GM21717 (cell line): ENCODE data around the gene CALD1.

ENCODE experiments used
- ATAC-seq: cut with Tn5 transposase; IDR thresholded peaks from one replicate; pipeline ENCODE4 v1.9.1; 2021; ENCODE audit warnings: mild to moderate bottlenecking, moderate library complexity; ENCODE audit not compliant: unreplicated experiment

CALD1 gene

DNA sequence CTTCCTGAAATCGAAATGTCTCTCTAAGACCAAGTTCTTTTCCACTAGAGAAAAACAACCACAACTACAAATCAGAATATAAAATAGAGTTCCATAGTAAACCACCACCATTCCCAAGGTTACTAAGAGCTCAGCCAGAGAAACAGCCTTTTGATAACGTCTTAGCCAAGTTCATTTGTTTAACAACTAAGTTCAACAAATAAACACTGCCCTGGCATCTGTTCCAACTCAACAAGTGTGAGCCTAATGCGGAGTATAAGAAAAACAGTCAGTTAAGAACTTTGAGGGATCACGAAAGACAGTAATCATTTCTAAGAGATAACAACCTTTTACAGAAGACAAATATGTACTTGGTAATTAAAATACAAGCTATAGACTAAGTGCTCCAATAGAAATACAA lies 77.3 kb downstream of the CALD1 start:
- no peak for ATAC-seq

DNA sequence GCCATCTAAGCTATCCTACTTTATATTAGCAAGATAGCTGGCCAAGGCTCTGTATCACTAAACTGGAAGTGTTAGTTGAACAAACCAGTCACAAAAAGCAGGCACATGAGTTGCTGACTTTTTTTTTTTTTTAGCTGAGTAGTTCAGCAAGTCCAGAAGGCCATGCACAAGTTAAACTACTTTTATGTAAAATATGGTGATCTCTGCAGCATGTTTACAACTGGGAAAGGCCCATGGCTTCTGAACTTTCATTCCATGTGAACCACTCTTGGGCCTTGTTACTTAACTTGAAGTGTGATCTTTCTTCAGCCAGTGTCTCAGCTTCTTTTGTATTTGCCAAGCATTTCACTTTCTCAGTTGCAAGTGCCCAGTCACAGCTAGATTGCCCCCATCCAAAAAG lies 78.5 kb downstream of the CALD1 start:
- no peak for ATAC-seq

DNA sequence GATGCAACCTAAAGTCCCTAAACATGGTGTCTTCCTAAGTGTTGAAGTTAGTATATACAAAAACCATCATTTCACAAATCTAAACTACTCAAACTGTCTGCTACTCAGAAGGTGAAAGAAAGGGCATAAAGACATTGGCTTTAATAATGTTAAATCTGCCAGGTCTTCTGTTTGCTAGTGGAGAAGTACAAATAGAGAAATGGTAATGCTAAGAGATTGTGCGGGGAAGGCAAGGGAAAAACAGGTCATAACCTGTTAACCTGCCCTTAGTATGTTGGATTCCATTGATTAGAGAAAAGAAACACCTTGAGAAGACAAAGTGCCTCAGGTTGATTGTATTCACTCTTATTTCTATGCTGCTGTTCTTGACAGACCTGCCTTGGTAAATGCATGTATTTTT lies 80.3 kb downstream of the CALD1 start:
- ATAC-seq = no peak

DNA sequence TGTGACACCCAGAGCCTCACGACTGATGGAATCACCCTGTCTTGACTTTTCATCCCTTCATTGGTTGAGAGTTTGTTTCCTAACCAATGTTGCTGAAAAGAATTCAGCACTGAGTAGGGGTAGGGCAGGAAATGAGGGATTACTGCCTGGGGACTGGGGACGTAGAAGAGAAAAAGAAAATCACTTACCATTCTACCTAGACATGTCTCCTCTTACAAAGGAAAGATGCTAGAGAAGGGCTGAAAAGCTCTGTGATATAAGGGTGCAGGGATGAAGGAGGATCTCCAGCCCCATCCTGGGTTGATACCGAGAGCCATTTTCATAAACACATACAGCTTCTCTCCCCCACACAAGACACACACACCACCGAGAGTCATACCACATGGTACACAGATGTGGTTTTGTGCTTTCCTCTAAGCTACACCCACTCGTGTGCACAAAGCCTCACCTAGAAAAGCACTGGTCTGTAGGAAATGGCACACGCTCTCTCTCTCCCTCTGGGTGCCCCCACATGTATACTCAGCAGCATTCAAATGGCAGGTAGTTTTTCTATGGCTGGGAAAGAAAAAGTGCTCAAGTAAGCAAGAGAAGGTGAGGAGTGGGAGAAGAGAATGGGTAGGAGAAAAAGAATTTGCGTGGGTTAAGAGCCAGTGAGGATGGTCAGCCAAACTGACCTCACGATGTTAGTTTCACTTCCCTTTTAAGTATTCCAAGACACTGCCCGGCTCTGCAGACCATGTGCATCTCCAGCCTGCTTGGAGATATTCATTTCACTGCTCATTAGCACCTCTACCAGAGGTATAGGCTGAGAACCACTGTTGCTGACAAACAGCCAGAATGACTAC lies 85.8 kb downstream of the CALD1 start:
- no peak for ATAC-seq

DNA sequence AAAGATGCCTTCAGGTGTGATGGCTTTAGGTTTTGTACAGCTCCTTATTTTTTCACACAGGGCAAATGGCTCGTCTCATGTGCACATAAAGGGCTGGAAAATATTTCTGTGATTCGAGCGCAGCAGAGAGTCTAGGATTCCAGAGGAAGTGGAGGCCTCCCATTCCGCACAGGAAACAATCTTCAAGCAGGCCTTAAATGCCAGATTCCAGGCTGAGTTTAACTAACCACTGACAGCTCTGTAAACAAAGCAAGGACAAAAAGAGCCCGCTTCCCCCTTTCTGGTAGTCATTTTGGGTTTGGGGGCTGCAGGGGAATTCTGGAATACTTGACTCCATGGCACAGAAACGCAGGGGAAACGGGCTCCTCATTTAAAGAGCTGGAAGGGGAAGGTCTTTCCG lies 87.2 kb downstream of the CALD1 start:
- no peak for ATAC-seq

DNA sequence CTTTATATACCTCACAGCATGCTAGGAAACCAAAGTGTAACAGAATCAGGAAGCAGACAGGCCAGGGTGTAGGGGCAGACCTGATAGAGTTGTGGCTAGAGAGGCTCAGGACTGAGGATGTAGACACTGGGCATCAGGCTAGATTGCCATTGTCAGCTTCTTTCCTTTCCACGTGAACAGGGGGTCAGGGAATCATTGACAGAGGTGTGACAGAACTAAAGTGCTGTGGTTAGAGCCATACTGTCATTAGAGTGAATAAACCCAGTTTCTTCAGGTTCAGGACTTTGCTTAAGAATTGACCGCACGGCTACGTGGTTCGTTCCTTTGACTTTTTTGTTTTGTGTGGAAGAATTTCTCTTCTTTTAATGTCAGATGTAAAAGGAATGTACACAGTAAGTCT lies 90.7 kb downstream of the CALD1 start:
- no peak for ATAC-seq

DNA sequence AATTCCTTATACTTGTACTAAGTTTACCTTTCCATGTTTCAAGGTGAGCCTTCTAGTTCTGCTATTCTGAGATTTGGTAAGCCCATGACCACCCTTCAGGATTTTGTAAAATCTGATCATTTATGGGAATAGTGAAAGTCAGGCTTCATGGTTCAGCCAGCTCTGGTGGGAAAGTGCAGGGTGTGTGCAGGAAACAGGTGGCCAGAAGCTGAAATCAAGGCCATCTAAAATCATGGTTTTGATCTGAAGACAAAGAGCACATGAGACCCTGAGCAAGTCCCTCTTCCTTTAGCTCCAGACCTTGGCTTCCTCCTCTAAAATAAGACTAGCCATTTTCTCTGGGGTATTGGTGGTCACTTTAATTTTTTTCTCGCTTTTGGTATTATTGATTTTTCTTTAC lies 91.3 kb downstream of the CALD1 start:
- ATAC-seq = no peak

DNA sequence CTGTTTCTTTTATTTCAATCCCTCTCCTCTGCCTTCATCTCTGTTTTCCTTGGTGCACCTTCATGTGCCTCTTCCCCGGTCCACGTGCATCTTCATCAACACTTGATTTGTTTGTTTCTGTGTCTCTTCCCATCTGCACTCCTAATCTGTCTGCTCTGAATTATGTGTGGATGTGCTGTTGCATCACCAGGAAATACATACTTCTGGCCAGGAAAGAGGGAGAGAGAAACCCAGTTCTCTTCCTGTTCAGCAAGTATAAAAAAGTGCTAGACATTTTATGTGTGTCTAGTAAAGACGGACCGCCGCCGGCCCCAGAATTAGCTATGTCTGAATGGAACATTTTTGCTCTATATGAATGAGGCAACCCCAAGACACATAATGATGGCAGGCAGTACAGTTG lies 93.8 kb downstream of the CALD1 start:
- no peak for ATAC-seq

DNA sequence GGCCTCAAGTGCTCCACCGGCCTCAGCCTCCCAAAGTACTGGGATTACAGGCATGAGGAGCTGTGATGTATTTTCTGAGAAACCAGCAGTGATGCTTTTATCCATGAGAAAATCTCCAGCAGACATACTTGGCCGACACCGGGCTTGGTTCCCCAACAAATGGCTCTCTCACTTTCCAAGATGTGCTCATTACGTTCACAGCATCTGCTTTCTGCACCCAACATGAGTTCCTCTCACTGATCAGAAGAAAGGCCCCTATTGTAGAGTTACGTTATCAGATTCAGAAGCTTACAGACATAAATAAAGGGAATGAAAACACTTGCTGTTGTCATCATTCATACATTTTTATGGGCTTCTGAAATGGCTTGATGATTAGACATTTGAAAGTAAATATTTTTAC lies 95.0 kb downstream of the CALD1 start:
- no peak for ATAC-seq

DNA sequence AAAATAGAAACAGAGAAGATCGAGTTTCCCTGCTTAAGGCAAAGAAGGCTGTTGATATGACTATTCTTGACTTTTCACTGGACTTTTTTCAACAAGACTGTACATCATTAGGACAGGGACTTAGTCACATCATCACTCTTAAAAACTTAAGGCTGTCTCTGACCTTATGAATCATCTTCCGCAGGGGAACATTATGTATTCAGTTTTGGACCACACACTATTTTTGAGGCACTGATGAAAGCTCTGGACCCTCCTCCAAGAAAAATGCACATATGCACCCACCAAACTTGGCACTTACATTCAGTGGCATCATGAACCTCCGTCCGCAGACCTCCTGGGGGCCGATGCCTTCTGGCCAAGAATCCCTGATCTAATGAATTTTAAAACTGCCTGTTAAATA lies 96.4 kb downstream of the CALD1 start:
- no peak for ATAC-seq

DNA sequence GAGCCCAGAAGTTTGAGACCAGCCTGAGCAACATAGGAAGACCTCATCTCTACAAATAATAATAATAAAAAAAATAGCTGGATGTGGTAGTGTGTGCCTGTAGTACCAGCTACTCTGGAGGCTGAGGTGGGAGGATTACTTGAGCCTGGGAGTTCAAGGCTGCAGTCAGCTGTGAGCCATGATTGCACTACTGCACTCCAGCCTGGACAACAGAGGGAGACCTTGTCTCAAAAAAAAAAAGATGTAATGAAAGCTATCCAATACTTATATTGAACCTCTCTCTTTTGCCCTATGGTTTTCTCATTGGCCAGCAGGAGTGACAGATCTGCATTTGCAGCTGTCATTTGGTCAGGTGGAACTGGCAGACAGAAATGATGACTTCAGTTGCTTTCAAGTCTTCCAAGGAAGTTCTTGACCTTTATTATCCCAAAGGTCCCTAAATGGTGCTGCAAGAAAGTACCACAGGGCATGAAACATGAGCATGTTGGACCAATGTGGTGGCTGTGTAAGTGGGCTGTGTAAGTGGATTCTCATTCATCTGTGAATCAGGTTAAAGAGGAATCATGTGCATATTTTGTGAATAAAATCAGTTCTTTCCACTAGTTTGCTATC lies 99.4 kb downstream of the CALD1 start:
- no peak for ATAC-seq

DNA sequence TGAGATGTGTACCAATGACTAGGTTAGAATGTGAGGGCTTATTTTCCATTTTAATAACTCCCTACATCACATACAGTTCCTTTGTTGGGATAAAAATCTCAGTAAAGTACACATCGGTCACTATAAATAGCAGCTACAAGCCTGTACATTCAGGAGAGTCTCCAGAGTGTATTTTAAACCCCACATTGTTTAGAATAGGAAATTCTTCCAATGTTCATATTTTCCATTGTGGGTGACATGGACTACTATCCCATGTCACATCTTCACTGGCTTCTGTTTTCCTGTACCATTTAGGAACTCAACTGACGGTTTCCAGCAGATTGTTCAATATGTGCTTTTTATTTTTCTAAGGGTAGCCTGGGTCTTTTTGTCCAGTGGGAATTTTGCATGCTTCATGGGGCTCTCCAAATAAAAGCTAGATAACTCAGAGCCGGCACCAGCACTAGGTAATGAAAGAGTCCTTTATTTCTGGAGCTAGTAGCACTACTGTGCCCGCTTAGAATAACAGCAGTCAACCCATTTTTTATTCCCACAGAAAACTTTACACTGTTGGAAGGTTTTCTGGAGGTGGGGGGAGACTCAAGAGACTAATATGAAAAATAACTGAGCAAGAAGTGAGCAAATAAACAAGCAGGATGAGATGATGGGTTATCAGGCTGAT lies 100.5 kb downstream of the CALD1 start:
- ATAC-seq = no peak

DNA sequence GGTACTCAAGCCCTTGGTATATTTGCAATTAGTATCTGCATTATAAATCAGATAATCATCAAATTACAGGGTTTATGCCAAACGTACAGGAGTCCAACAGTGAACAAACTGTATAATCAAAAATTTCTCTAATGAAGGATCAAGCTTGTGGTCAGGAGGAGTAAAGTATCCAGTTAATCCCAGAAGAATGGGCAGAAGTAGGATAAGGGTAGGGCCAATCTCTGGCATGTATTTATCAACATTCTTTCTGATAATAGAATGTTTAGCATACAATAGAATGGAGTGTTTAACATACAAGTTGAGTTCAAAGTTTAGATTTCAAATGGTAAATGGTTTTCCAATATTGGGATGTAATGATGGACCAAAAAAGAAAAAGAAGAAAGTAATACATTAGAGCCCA lies 103.0 kb downstream of the CALD1 start:
- ATAC-seq = no peak

DNA sequence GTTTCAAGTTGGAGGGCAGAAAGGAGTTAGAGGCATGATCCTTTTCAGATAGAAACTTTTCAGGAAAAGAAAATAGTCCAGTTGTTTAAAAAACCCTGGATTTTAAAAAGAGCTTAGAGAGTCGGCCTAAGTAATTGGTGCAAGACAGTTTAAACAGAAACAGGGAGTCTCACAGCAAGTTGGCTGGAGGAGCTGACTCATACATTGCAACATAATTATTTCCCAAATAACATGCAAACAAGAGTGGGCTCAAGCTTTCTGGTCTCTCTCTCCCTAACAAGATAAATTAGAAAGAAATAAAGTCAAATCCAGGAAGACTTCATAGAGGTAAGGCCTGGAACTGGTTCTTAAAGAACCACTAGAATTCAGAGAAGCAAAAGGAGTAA lies 106.5 kb downstream of the CALD1 start:
- ATAC-seq = no peak

DNA sequence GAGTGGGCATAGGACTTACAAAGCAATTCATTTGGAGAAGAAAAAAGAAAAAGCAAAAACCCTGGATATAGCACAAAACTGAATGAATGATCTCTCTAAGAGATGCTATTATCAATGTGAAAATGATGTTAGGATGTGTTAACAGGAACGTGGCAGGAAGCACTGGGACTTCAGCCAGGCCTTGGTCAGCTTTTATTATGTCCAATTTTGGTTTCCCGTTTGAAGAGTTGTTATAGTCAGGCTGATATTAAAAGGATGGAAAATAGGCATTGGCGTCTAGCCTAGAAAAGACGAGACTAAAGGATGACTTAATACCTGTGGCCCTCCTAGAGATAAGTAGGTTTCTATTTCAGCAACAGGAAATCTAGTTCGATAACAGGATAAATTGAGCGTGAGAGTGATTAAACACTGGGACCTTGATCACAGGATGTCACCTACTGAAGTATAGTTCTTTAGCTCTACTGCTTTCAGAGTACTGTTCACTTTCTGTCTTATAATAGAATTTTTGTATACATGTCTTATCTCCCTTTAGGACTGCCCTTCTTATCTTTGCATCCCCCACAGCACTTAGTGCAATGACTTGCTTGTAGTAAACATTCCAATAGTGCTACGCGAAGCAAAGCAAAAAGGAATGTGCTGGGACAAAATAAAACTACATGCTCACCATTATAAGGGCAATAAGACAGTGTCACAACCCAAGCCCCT lies 107.1 kb downstream of the CALD1 start:
- ATAC-seq = no peak

DNA sequence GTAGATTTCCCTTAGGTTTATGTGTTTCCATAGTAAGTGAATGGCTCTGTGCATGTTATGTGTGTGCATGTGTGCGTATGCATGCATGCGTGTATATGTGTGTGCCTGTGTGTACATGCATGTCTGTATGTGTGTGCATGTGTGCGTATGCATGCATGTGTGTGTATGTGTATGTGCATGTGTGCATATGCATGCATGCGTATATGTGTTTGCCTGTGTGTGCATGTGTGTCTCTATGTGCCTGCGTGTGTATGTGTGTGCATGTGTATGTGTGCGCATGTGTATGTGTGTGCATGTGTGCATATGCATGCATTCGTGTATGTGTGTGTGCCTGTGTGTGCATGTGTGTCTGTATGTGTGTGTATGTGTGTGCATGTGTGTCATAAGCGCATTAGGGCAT lies 108.1 kb downstream of the CALD1 start:
- no peak for ATAC-seq

DNA sequence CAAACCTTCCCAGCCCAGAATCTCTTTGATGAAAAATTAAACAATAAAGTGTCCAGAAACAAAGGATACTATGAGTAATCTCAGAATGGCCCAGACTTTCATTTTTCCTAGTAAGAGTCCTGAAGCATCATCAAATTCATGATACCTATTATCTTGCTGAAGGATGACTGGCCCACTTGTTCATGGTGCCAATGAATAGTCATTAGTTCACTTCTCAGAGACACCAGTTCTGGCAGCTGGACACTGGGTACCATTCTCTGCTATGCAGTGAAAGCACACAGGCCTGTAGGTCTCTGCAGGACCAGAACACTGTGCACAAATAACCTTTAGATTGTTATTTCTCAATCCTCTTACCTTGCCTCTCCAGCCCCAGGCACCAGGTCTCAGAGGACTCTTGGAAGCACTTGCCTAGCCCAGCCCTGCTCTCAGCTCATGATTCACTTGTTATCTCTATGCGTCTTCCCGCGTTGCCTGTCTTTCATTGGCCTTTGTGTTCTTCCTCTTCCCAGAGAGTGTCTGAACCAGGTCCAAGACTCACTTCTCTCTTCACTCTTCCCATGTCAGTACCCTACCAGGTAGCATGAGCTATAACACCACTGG lies 108.8 kb downstream of the CALD1 start:
- no peak for ATAC-seq

DNA sequence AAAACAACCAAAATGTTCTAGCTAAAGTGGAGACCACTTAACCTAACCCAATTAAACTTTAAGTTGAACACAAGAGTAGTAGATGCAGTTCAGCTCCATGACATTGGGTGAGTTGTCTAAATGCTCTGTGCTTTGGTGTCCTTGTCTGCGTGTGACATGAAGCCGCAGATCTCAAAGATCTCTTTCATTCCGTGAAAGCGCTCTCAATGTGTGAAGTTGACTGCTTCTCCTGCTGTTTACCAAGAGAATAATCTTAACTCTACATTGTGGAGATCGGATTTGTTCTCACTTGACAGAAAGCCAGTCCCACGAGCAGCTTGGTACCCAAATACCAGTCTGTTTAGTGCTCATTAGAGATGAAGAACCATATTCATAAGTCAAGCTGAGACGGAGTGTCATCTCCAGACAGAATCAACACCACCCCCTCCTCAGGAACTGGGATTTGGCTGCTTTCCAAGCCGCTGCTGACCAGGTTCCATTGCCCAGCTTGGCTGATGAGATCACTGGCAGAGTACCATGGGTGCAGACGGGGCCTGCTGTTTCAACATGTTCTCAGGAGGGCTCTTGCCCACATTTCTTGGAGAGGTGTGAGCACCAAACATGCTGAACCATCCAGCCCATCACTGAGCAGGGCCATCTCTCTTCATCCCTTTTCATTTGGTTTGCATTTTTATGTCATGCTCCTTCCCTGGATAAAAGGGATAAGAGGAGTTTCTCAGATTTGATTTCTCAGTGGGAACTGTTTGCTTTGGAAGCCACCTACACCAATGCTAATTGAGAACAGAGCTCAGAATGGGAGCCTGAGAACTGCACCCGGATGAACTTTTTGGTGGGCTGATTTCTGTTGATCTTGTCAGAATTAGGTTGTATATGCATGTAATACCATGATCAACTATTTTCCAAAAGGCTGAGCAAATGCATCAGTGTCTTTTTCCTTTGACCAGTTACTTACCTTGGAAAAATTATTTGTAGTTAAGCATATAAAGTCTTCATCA lies 111.1 kb downstream of the CALD1 start:
- ATAC-seq = no peak

DNA sequence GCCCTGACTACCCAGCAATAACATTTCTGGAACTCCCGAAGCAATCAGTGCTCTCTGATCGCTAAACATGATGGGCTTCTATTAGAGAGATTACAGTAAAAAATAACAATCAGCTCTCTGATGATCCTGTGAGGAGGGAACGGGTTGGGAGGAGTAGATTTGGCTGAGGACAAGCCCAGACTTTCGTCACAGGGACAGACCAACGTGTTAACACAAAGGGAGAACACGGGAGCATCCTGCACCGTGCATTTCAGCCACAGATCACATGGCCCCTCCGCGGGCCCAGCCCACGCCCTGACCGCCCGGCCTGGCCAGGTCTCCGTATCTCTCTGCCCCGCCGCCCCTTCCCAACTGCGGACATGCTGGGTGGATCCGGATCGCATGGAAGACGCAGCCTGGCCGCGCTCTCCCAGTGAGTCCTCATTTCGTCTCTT lies 111.8 kb downstream of the CALD1 start:
- no peak for ATAC-seq
